Skeletal muscle satellite cell (primary cell): ENCODE results near the gene SAMSN1.

Source experiments
- H3K27me3 ChIP-seq: 2 replicates; pipeline ENCODE4 v1.7.0; 2013; ENCODE audit warnings: low read length; ENCODE audit not compliant: control insufficient read depth, insufficient read depth
- H3K36me3 ChIP-seq: 2 replicates; pipeline ENCODE4 v1.7.0; 2013; ENCODE audit warnings: mild to moderate bottlenecking, control low read depth, low read length; ENCODE audit not compliant: insufficient read depth
- H3K4me1 ChIP-seq: 2 replicates; pipeline ENCODE4 v1.7.0; 2013; ENCODE audit warnings: low read length; ENCODE audit not compliant: control insufficient read depth, insufficient read depth
- H3K4me2 ChIP-seq: 2 replicates; pipeline ENCODE4 v1.7.0; 2013; ENCODE audit warnings: mild to moderate bottlenecking, low read length
- H3K4me3 ChIP-seq: 2 replicates; pipeline ENCODE4 v1.7.0; 2013; ENCODE audit warnings: low read length
- H3K9ac ChIP-seq: 2 replicates; pipeline ENCODE4 v1.7.0; 2013; ENCODE audit warnings: mild to moderate bottlenecking, low read depth, low read length, moderate library complexity
- H3K9me3 ChIP-seq: replicated peaks from 2 replicates; pipeline ENCODE4 v1.7.0; 2013; ENCODE audit warnings: mild to moderate bottlenecking, control low read depth, low read length

SAMSN1 gene

GRCh38 chr21:14542638-14543037 lies 3.5 kb downstream of the SAMSN1 start:
- Histone ChIP-seq H3K27me3 (no peaks in the 10 kb centered on the region), H3K9me3 (no peaks in the 10 kb centered on the region), H3K36me3 (no peaks in the 10 kb centered on the region), H3K4me1 (no peaks in the 10 kb centered on the region), H3K4me2 (no peak overlapping the region), H3K9ac (no peak overlapping the region), H3K4me3 (no peak overlapping the region)

GRCh38 chr21:14541841-14542490 lies 4.1 kb downstream of the SAMSN1 start:
- Histone ChIP-seq H3K4me2 (no peak overlapping the region), H3K27me3 (no peaks in the 10 kb centered on the region), H3K36me3 (no peaks in the 10 kb centered on the region), H3K4me3 (no peak overlapping the region), H3K9me3 (no peaks in the 10 kb centered on the region), H3K4me1 (no peaks in the 10 kb centered on the region), H3K9ac (no peak overlapping the region)

GRCh38 chr21:14538483-14538882 lies 7.6 kb downstream of the SAMSN1 start:
- Histone ChIP-seq H3K9ac (no peak overlapping the region), H3K4me2 (no peak overlapping the region), H3K4me3 (no peak overlapping the region), H3K36me3 (no peaks in the 10 kb centered on the region), H3K9me3 (no peaks in the 10 kb centered on the region), H3K4me1 (peaks cover 4% of the 10 kb centered on the region), H3K27me3 (no peaks in the 10 kb centered on the region)

GRCh38 chr21:14536929-14537328 lies 9.2 kb downstream of the SAMSN1 start:
- H3K9me3 ChIP-seq = no peaks in the 10 kb centered on the region
- peaks cover 4% of the 10 kb centered on the region for H3K4me1 ChIP-seq
- H3K4me2 ChIP-seq = no peak overlapping the region
- no peaks in the 10 kb centered on the region for H3K27me3 ChIP-seq
- no peak overlapping the region for H3K9ac ChIP-seq
- H3K36me3 ChIP-seq = no peaks in the 10 kb centered on the region
- H3K4me3 ChIP-seq = no peak overlapping the region

GRCh38 chr21:14535702-14536101 lies 10.4 kb downstream of the SAMSN1 start:
- H3K4me1 ChIP-seq = peaks cover 4% of the 10 kb centered on the region
- H3K4me3 ChIP-seq = no peak overlapping the region
- H3K9ac ChIP-seq = no peak overlapping the region
- H3K9me3 ChIP-seq = no peaks in the 10 kb centered on the region
- H3K4me2 ChIP-seq = no peak overlapping the region
- H3K27me3 ChIP-seq = no peaks in the 10 kb centered on the region
- H3K36me3 ChIP-seq = no peaks in the 10 kb centered on the region

GRCh38 chr21:14533499-14534428 lies 12.4 kb downstream of the SAMSN1 start:
- Histone ChIP-seq H3K36me3 (no peaks in the 10 kb centered on the region), H3K27me3 (no peaks in the 10 kb centered on the region), H3K4me3 (no peak overlapping the region), H3K9me3 (no peaks in the 10 kb centered on the region), H3K4me2 (peak overlapping the region; percentile 49), H3K9ac (no peak overlapping the region), H3K4me1 (peaks cover 4% of the 10 kb centered on the region)

- Histone ChIP-seq H3K4me3 (no peak overlapping the region), H3K27me3 (no peaks in the 10 kb centered on the region), H3K9me3 (no peaks in the 10 kb centered on the region), H3K9ac (no peak overlapping the region), H3K4me2 (no peak overlapping the region), H3K4me1 (peaks cover 4% of the 10 kb centered on the region), H3K36me3 (no peaks in the 10 kb centered on the region)
Observed at GRCh38 chr21:14531757-14532316, 14.3 kb downstream of the SAMSN1 start.

- no peaks in the 10 kb centered on the region for H3K36me3 ChIP-seq
- H3K4me3 ChIP-seq = no peak overlapping the region
- no peaks in the 10 kb centered on the region for H3K9me3 ChIP-seq
- no peak overlapping the region for H3K9ac ChIP-seq
- peaks cover 4% of the 10 kb centered on the region for H3K4me1 ChIP-seq
- H3K27me3 ChIP-seq = no peaks in the 10 kb centered on the region
- H3K4me2 ChIP-seq = no peak overlapping the region
Observed at GRCh38 chr21:14530592-14530991, 15.5 kb downstream of the SAMSN1 start.

- H3K9ac ChIP-seq = no peak overlapping the region
- no peaks in the 10 kb centered on the region for H3K9me3 ChIP-seq
- no peak overlapping the region for H3K4me3 ChIP-seq
- no peak overlapping the region for H3K4me2 ChIP-seq
- no peaks in the 10 kb centered on the region for H3K27me3 ChIP-seq
- H3K36me3 ChIP-seq = no peaks in the 10 kb centered on the region
- no peaks in the 10 kb centered on the region for H3K4me1 ChIP-seq
Observed at GRCh38 chr21:14528815-14529214, 17.3 kb downstream of the SAMSN1 start.

- H3K4me2 ChIP-seq = no peak overlapping the region
- H3K4me3 ChIP-seq = no peak overlapping the region
Observed at GRCh38 chr21:14527696-14528652, 18.1 kb downstream of the SAMSN1 start.

More at GRCh38 chr21:14527696-14528652, 18.1 kb downstream of the SAMSN1 start:
- Histone ChIP-seq H3K4me1 (no peaks in the 10 kb centered on the region), H3K9me3 (no peaks in the 10 kb centered on the region), H3K27me3 (no peaks in the 10 kb centered on the region), H3K36me3 (no peaks in the 10 kb centered on the region), H3K9ac (no peak overlapping the region)
